ENCODE data around the gene SLC15A2.

The SLC15A2 gene

DNA sequence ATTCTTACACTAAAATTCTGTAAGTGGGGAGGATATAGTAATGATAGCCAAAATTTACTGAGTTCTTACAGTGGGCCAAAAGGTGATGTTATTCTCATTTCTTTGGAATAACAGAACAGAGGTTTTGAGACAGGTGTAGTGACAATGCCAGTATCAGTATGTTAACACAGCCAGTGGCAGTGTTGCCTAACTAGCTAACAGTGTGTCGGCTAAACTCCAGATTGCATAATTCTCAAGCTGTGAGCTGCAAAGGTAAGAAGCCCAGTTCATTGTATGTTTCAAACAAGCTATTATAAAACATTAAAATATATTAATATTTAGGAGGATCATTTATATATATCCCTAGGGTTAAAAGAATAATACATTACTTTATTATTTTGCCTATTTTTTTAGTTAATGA lies 920 bp downstream of the SLC15A2 start:
- no peak for TF ChIP-seq FOXM1 (IDR thresholded peaks at IDR 0.05; ENCODE audit: borderline replicate concordance)
- no peak for TF ChIP-seq LEF1 (IDR thresholded peaks at IDR 0.05; ENCODE audit: borderline replicate concordance)
- TF ChIP-seq ZNF384 (IDR thresholded peaks at IDR 0.05): no peak
- TF ChIP-seq, protein P1, sequence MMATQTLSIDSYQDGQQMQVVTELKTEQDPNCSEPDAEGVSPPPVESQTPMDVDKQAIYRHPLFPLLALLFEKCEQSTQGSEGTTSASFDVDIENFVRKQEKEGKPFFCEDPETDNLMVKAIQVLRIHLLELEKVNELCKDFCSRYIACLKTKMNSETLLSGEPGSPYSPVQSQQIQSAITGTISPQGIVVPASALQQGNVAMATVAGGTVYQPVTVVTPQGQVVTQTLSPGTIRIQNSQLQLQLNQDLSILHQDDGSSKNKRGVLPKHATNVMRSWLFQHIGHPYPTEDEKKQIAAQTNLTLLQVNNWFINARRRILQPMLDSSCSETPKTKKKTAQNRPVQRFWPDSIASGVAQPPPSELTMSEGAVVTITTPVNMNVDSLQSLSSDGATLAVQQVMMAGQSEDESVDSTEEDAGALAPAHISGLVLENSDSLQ (IDR thresholded peaks at IDR 0.05): no peak
- no peak for TF ChIP-seq TARDBP (IDR thresholded peaks at IDR 0.05)
- ChIA-PET CTCF (no interaction called here), POLR2A (no interaction called here)
- no peak for DNase-seq (ENCODE audit: extremely low spot score)

DNA sequence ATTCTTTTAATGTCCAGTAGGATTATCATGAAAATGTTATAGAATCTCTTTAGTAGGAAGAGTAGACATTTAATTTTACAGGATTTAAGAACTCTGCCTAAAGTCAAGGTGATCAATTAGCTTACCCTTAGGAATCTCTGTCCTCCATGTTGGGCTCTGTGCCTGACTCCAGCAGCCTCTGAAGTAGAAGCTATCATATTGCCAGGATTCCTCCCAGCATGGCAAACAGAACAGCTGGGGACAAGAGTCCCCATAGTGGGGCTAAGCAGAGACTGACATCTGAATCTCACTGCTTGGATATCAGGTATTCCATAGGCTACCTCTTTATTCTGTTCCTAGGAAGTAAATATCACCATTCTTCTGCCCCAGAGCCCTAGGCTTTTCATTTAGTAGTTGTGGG lies 1.5 kb downstream of the SLC15A2 start:
- DNase-seq (ENCODE audit: extremely low spot score): no peak
- TF ChIP-seq SP1 (IDR thresholded peaks at IDR 0.05) (no peak), ELF4 (IDR thresholded peaks at IDR 0.05) (no peak)
- ChIA-PET CTCF (no interaction called here), POLR2A (no interaction called here)

DNA sequence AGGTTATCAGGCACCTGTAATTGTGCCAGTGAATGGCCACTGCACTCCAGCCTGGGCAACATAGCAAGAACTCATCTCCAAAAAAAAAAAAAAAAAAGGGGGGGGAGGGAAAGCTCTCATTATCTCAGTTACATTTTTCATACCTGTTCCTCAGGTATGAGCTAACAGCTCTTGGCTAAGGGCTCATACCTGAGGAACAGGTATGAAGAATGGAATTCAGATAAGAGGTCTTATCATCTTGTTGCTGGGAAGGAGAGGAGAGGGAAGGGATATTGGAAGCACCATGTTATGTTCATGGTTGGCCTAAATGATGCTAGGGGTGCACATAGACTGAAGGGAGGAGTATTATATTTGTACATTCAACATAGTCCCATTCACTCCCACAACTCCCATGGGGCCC lies 2.6 kb downstream of the SLC15A2 start:
- DNase-seq (ENCODE audit: extremely low spot score): no peak
- CTCF ChIA-PET: no interaction called here
- POLR2A ChIA-PET: no interaction called here
- TF ChIP-seq BHLHE40 (IDR thresholded peaks at IDR 0.05; ENCODE audit: borderline replicate concordance): no peak
- TF ChIP-seq SP1 (IDR thresholded peaks at IDR 0.05): no peak
- no peak for TF ChIP-seq ARNT (IDR thresholded peaks at IDR 0.05)
- TF ChIP-seq TARDBP (IDR thresholded peaks at IDR 0.05): no peak
- TF ChIP-seq HDGF (IDR thresholded peaks at IDR 0.05; ENCODE audit: borderline replicate concordance): no peak
- TF ChIP-seq, protein P1 (IDR thresholded peaks at IDR 0.05): no peak
- no peak for TF ChIP-seq FOXK2 (IDR thresholded peaks at IDR 0.05)
- TF ChIP-seq NFRKB (IDR thresholded peaks at IDR 0.05): no peak
- no peak for TF ChIP-seq CTBP1 (IDR thresholded peaks at IDR 0.05; ENCODE audit: borderline replicate concordance)
- TF ChIP-seq ZNF384 (IDR thresholded peaks at IDR 0.05): no peak
- TF ChIP-seq L3MBTL2 (conservative IDR thresholded peaks at IDR 0.05): no peak

DNA sequence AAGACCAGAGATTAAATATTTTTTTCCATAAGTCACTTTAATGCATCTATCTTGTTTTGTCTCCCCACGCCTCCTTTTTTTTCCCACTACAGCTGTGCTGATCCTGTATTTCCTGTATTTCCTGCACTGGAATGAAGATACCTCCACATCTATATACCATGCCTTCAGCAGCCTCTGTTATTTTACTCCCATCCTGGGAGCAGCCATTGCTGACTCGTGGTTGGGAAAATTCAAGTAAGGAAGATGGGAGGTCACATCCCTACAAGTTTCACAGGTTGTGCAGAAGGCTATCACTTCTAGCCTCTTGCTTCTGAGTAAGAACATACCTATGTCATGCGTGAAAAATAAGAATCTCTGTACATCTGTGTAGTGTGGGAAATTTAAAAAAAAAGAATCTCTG lies 3.1 kb downstream of the SLC15A2 start:
- ChIA-PET CTCF (no interaction called here), POLR2A (no interaction called here)
- TF ChIP-seq ARNT (IDR thresholded peaks at IDR 0.05) (no peak), ELF4 (IDR thresholded peaks at IDR 0.05) (no peak), HDGF (IDR thresholded peaks at IDR 0.05; ENCODE audit: borderline replicate concordance) (no peak), FOXK2 (IDR thresholded peaks at IDR 0.05) (no peak)
- DNase-seq (ENCODE audit: extremely low spot score): no peak

DNA sequence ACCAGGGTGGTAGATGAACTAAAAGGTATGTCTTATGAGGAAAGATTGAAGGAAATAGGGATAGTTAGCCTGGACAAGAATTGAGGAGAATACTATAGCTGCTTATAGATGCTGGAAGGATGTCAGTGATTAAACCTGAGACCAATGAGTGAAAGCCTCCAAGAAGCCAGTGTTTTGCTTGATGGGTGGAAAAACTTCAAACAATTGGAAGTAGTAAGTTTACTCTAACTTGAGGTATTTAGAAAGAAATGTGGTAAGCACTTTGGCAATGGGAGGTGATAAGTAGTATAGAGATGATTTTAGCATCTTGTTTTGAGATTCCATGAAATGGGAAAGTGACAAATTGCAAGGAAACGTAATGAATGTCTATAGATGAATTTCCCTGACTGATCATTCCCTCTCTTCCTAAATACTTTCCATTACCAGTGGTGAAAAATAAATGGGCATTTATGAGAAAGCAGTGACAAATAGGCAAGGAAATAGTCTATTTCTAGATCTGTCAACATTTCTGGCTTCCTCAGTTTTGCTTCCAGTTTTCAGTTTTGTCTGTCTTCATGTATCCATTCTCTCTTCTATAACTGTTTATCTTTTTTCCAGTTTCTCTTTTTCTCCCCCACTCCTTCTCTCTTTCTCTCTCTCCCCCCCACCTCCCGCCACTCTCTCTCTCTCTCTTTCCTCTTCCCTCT lies 19.2 kb downstream of the SLC15A2 start:
- DNase-seq (ENCODE audit: extremely low spot score): no peak
- ChIA-PET POLR2A (no interaction called here), CTCF (no interaction called here)
- TF ChIP-seq CTBP1 (IDR thresholded peaks at IDR 0.05; ENCODE audit: borderline replicate concordance) (no peak), HDGF (IDR thresholded peaks at IDR 0.05; ENCODE audit: borderline replicate concordance) (no peak), ELF4 (IDR thresholded peaks at IDR 0.05) (no peak), L3MBTL2 (conservative IDR thresholded peaks at IDR 0.05) (no peak)

DNA sequence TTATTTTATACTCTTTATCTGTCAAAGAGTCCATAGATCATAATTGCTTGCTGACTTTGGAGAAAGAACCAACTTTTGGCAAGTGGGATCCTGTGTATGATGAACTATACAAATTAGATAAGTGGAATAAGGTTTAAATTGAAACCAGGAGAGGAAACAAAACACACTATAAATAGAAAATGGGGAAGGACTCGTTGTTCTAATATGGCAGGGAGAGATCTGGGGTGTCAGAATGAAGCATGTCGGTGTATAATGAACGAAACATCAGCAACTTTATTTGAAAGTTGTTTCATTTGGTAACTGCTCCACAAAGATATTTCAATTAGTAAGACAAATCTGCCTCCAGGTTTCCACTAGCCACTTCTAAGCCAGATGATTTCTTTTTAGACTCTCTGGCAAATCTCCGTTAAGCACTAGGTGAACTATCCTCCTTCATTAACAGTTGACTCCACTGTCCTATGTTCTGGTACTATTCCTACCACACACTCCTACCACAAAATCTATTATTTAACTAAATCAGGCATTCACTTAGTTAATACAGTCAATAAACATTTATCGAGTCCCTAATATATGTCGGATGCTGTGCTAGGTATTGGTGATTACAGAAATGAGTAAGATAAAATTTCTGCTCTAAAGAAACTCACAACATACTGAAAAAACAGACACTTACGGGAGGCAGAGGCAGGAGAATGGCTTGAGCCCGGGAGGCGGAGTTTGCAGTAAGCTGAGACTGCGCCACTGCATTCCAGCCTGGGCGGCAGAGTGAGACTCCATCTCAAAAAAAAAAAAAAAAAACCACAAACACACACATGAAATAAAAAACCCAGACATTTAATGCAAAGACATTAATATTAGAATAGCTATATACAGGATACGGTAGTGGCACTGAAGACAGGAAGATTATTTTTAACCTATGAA lies 20.1 kb downstream of the SLC15A2 start:
- TF ChIP-seq L3MBTL2 (conservative IDR thresholded peaks at IDR 0.05) (no peak), ELF4 (IDR thresholded peaks at IDR 0.05) (no peak), FOXA1 (IDR thresholded peaks at IDR 0.05) (no peak), BHLHE40 (IDR thresholded peaks at IDR 0.05; ENCODE audit: borderline replicate concordance) (no peak), CTBP1 (IDR thresholded peaks at IDR 0.05; ENCODE audit: borderline replicate concordance) (no peak), NFRKB (IDR thresholded peaks at IDR 0.05) (no peak), ZNF384 (IDR thresholded peaks at IDR 0.05) (no peak), HDGF (IDR thresholded peaks at IDR 0.05; ENCODE audit: borderline replicate concordance) (no peak), FOXK2 (IDR thresholded peaks at IDR 0.05) (no peak)
- TF ChIP-seq, protein P1 (IDR thresholded peaks at IDR 0.05): no peak
- no peak for DNase-seq (ENCODE audit: extremely low spot score)
- ChIA-PET CTCF (no interaction called here), POLR2A (no interaction called here)

DNA sequence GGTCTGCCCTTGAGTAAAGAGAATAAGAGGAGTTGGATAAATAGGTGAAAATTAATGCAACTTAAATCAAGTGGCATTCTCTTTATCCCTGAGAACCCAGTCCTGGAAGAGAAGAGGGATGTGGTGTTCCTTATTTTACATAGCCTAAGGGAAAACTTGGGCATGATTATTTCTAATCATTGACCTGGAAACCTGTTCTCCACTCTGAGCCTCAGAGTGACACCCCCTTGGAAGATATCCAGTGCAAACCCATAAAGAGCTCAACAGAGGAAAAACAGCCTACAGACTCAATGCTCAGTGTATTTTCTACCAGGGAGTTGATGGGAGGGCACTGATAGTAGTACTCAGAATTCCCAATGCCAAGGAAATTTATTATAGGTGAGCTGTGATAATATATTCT lies 22.0 kb downstream of the SLC15A2 start:
- ChIA-PET POLR2A (no interaction called here), CTCF (interaction anchor here (0.6 kb wide), 1 partner anchor 877 kb away, joined by 3 read pairs; the partner anchor contains the start of gene HSPBAP1)
- no peak for DNase-seq (ENCODE audit: extremely low spot score)
- no peak for TF ChIP-seq CTBP1 (IDR thresholded peaks at IDR 0.05; ENCODE audit: borderline replicate concordance)
- TF ChIP-seq, protein P1 (IDR thresholded peaks at IDR 0.05): no peak
- TF ChIP-seq ARNT (IDR thresholded peaks at IDR 0.05): no peak
- TF ChIP-seq FOXM1 (IDR thresholded peaks at IDR 0.05; ENCODE audit: borderline replicate concordance): no peak
- TF ChIP-seq BHLHE40 (IDR thresholded peaks at IDR 0.05; ENCODE audit: borderline replicate concordance): no peak
- TF ChIP-seq LEF1 (IDR thresholded peaks at IDR 0.05; ENCODE audit: borderline replicate concordance): no peak
- no peak for TF ChIP-seq FOXA1 (IDR thresholded peaks at IDR 0.05)
- no peak for TF ChIP-seq ZNF384 (IDR thresholded peaks at IDR 0.05)
